Jurkat, Clone E6-1 (cell line): ENCODE data around the gene OR2G2. TPM values are rescaled to one million over a fixed set of nuclear protein-coding genes. Genes with fewer than 3 reads are reported as not detected.
A peak's percentile ranks its signal among the peaks of the same experiment; 100 is the strongest.

Experiments used
- DNase-seq: peaks from one replicate; pipeline ENCODE4 v3.0.0-alpha.2; 2011; ENCODE audit warnings: low read depth, low spot score
- H3K4me3 ChIP-seq: 2 replicates; pipeline ENCODE4 v1.5.1; 2011; ENCODE audit warnings: mild to moderate bottlenecking, low read length, control low read depth, moderate library complexity
- polyA plus RNA-seq: library from polyadenylated mRNA; unstranded; fragments of >200 nt; gene quantifications from one replicate; pipeline ENCODE4 v1.2.1, GENCODE V29; 2012; ENCODE audit warnings: missing spikeins; ENCODE audit not compliant: insufficient read length, insufficient read depth

The OR2G2 gene
- polyA plus RNA-seq: not detected

GRCh38 chr1:247588060-247588459, at the start of gene OR2G2:
Gene OR2G2 (plus strand): TSS chr1:247588360. CDS start chr1:247588360, 0 bp downstream.
- H3K4me3 ChIP-seq: no peak within 1 kb of the TSS
- DNase-seq: no peak

GRCh38 chr1:247538561-247538960, 49.6 kb upstream of the OR2G2 start:
- no peak overlapping the region for H3K4me3 ChIP-seq
- no peak for DNase-seq

GRCh38 chr1:247539215-247539614, 48.9 kb upstream of the OR2G2 start:
- no peak for DNase-seq
- H3K4me3 ChIP-seq: no peak overlapping the region

DNA sequence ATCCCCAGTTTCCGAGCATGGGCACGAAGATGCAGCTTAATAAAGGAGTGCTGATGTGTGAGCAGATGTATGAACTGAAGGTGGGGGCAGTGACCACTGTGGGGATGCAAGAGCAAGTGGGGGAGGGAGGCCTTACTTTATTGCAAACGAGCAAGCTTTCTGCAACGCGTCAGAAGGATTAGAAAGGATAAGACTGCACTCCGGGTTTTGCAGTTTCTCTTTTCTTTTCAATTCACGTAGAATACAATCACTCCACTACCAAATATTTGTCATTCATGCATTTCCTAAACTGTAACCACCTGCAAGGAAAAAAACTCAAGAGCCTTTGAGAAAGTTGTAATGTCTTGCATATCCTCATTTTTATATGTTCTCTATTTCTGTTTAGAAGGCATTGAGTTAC, 47.6 kb upstream of the OR2G2 start:
- no peak for DNase-seq
- no peak overlapping the region for H3K4me3 ChIP-seq

GRCh38 chr1:247542811-247543210, 45.3 kb upstream of the OR2G2 start:
- H3K4me3 ChIP-seq: no peak overlapping the region
- DNase-seq: no peak

DNA sequence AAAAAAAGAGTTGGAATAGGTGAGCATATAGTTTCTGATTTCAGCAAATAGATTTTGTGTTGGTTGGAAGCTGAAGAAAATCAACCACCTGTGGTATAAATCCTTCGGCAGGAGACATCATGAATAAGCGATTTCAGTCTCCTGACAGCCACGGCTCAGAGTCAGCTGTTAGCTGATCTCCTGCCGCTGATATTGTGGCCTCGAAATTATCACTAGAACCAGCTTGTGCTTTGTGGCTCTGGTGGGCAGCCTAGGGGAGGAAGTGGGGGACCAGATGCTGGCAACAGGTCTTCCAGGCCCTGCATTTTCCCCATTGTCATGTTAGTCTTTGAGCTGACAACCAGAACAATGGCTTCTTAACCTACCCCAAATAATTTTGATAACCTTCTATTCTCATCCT, 40.1 kb upstream of the OR2G2 start:
- no peak overlapping the region for H3K4me3 ChIP-seq
- DNase-seq: peak; percentile 75

DNA sequence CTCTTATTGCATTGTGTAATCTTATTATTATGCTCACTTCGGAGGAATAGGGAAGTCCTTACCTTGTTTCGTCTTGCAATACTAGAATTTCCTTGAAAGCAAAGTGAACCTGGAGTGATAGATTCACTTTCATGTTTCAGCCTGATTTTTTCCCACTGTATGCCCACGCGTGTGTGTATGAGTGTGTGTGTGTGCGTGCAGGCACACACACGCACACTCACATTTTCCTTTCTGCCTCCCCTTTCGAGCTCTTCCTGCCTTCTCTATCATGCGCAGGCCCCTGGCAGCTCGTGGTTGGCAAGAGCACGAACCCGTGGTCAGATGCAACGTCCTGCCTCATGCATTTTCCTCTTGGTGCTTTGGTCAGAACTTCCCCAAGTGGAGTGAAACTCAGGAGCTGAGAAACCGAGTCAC, 39.4 kb upstream of the OR2G2 start, which contains the start of gene GCSAML:
TSS of gene GCSAML (plus strand) at position 366 of the 414 bp plus-strand sequence. CDS start 58 bp downstream, outside the sequence.
- peak; percentile 5 for DNase-seq
- H3K4me3 ChIP-seq: no peak within 1 kb of the TSS

GRCh38 chr1:247551721-247552120, 36.4 kb upstream of the OR2G2 start:
- no peak overlapping the region for H3K4me3 ChIP-seq
- DNase-seq: no peak

GRCh38 chr1:247552231-247552630, 35.9 kb upstream of the OR2G2 start:
- no peak overlapping the region for H3K4me3 ChIP-seq

DNA sequence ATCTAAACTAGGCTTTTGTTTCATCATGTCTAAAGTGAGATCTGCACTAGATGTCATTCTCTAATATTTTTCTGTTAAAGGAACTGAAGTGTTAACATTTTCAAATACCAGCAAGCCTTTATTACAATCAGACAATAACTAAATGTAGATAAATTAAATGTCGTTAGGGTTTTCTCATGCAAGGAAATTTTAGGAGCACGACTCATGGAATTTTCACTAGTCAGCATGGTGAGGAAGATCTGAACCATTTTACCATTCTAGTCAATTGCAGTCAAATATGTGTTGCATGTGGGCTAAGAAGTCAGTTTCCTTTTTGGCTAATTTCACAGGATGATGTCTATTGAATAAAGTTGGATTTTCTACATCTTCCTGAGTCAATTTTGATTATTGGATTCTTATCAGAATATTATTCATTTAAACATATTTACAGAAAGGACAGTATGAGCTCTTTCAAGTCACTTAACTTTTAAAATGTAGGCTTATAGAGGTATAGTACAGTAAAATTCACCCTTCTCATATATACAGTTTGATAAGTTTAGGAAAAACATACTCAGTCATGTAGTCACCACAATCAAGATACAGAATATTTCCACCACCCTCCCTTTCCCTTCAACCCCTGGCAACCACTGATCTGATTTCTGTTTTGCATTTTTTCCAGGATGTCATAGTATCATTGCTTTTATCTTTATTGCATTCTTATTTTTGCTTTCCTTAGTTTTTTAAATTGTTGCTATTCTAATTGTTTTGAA, 30.1 kb upstream of the OR2G2 start:
- DNase-seq: no peak
- H3K4me3 ChIP-seq: no peak overlapping the region

More at GRCh38 chr1:247552231-247552630, 35.9 kb upstream of the OR2G2 start:
- no peak for DNase-seq

- no peak overlapping the region for H3K4me3 ChIP-seq
- no peak for DNase-seq
Measured at GRCh38 chr1:247561711-247562110, 26.4 kb upstream of the OR2G2 start.

DNA sequence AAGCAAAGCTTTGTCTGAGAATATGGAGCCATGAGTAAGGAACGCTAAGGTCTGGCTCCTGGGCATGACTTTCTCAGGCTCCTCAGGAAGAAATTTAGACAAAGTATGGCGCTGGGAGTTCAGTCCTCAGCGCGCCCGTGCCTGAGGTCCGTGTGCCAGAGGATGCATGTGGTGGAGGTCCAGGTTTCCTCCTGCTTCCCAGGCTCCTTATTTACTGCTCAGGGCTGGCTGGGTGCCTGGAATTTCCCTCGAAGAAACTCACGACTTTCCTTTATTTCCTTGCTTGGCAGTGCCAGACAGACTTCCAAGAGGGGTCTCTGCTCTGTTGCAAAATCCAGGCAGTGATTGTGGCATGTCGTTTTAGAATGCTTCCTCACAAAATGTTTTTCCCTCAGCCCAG, 26.0 kb upstream of the OR2G2 start:
- no peak for DNase-seq

GRCh38 chr1:247574236-247574635, 13.9 kb upstream of the OR2G2 start:
- no peak overlapping the region for H3K4me3 ChIP-seq

More for the DNA sequence above, 26.0 kb upstream of the OR2G2 start:
- no peak overlapping the region for H3K4me3 ChIP-seq

GRCh38 chr1:247574664-247575063, 13.5 kb upstream of the OR2G2 start:
- H3K4me3 ChIP-seq: no peak overlapping the region
- DNase-seq: no peak

More at GRCh38 chr1:247574236-247574635, 13.9 kb upstream of the OR2G2 start:
- DNase-seq: no peak

DNA sequence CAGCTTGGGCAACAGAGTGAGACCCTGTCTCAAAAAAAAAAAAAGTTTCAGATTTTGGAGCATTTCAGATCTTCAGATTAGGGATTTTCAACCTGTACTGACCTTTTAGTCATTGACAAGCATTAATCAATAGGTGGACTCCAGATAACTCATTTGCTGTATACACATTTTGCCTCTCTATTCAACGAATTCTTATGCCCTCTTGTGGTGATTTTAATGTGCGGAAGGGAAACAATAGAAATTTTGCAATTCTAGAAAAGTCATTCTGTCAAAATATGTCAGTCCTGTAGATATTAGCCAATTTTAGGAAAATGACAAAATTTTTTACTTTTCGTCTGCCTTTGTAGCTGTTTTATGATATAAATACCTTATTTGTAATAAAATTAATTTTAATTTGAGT, 11.6 kb upstream of the OR2G2 start:
- peak; percentile 23 for DNase-seq

GRCh38 chr1:247578946-247579460, 9.2 kb upstream of the OR2G2 start:
- H3K4me3 ChIP-seq: no peak overlapping the region
- no peak for DNase-seq

More for the DNA sequence above, 11.6 kb upstream of the OR2G2 start:
- H3K4me3 ChIP-seq: no peak overlapping the region

DNA sequence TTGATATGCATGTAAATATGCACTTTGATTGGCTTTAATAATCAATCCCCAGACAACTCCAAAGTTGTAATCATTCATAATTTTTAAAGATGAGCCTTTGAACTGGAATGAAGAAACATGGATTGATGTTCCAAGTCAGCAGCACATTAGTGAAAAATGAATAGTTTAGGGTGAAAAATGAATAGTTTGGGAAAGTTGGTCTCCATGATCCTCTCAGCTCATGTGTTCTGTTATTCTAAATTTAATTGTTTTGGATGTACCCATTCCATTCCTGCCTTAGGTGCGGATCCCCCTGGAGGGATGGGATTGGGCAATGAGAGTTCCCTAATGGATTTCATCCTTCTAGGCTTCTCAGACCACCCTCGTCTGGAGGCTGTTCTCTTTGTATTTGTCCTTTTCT, 17.1 kb downstream of the OR2G2 start, which contains the start of gene OR2G3:
TSS of gene OR2G3 (plus strand) at position 301 of the 400 bp plus-strand sequence. CDS start at position 301, 0 bp downstream.
- H3K4me3 ChIP-seq: no peak within 1 kb of the TSS
- DNase-seq: no peak

- no peak for DNase-seq
Measured at GRCh38 chr1:247613405-247613804, 25.2 kb downstream of the OR2G2 start.

DNA sequence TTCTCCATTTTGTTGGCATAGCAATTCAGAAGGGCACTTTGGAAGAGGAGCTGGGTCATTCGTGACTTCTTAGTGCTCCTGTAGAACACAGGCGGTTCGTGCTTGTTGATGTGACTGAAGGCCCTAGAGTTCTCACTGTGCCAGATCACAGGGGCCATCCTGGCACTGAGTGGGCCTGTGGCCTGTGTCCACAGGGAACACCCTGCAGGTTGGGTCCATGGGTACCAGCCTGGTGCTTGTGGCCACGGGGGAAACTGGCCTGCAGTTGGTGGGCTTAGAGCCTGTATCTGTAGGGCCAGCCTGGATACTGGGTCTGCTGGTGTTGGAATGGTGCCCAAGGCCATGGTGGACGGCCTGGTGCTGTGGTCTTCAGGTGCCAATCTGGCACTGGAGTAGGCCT, 26.5 kb downstream of the OR2G2 start:
- DNase-seq: no peak
- no peak overlapping the region for H3K4me3 ChIP-seq

More at GRCh38 chr1:247613405-247613804, 25.2 kb downstream of the OR2G2 start:
- H3K4me3 ChIP-seq: no peak overlapping the region

- no peak for DNase-seq
- no peak overlapping the region for H3K4me3 ChIP-seq
Measured at GRCh38 chr1:247627951-247628350, 39.8 kb downstream of the OR2G2 start.
